ENCODE data around the gene ZNF155. TPM values are rescaled to one million over a fixed set of nuclear protein-coding genes. Genes with fewer than 3 reads are reported as not detected.
"Not testable (repeated sequence)": the region's sequence is repeated elsewhere in the genome, so short reads cannot be mapped to it uniquely, and the experiment has no call there.

Gene ZNF155
- 2.3 TPM for polyA plus RNA-seq

DNA sequence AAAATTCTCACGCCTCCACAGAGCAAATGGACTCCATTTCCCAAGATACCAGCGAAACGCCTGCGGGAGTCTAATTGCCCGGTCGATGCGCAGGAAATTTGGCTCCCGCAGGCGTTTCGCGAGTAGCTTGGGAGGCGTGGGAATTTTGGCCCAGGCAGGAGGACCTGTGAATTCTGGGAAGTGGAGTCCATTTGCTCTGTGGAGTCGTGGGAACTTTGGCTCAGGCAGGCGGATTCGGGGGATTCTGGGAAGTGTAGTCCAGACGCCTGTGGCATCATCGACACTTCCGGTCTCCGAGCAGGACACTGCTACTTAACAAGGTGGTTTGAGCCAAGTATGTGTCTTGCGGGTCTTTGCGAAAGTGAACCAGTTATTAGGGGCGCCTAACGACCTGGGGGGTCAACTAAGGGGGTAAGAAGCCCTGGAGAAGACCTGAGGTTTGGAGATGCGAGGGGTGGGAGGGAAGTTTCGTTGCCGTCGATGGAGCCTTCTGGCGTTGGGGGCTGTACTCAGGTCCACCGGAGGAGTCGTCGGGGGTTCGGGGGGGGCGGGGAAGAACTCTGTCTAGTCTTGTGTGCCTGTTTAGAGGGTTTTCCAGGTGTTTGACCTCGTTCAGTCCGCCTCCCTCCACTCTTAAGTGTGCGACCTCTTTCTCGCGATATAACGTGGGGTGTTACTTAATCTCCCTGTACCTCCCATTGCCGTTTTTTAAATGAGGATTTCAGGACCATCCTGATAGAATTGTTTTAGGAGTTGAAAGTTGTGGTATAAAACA lies at the start of gene ZNF155:
TSS of gene ZNF155 (plus strand) at position 277 of the 775 bp plus-strand sequence. CDS start 4,356 bp downstream, outside the sequence.
- peaks cover 0 to 15% (median 0%) of the 10 kb centered on the region in 3 donors for H3K9me3 Mint-ChIP-seq
- H3K4me1 Mint-ChIP-seq: peaks cover 0 to 12% (median 9%) of the 10 kb centered on the region in 3 donors
- H3K27me3 Mint-ChIP-seq: no peaks in the 10 kb centered on the region
- H3K4me3 Mint-ChIP-seq: peak within 1 kb of the TSS; percentile 94 to 99 (median 98)
- H3K36me3 Mint-ChIP-seq: peaks cover 11% of the 10 kb centered on the region
- peak within 1 kb of the TSS; percentile 42 to 97 (median 67) for H3K27ac Mint-ChIP-seq

DNA sequence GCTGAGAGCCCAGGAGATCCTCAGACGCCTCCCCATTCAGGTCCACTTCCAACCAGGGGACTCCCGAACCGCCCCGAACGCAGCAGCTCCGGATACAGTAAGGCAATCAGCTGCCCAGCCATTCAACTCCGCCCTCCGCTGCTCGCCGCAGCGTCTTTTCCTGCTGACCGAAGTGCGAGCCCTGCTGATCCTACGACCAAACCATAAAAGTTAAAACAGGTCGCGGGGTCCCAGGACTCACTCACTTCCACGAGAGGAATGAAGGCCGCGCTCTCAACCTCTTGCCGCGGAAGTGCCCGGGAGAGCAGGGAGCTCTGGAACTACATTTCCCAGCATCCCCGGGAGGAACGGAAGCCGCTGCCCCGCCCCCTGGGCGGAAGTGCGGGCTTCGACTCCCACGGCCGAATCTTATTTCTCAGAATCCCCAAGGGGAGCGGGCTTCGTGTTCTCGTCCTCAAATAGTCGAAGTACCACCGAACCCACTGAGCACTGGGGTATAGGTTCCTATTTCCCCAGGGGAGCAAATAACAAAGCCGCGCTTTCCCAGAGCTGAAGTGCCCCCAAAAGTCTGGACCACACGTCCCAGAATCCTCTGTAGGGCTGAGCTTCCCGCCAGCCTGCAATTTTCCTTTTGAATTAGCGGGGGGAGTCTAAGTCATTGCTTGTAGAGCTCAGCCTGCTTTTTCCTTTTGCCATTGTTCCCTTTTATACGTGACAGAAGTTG lies 48.8 kb upstream of the ZNF155 start, which contains the start of gene ZNF45:
TSS of gene ZNF45 (minus strand) at position 298 of the 724 bp plus-strand sequence. CDS start 13,097 bp downstream, outside the sequence.
- H3K27ac Mint-ChIP-seq: peak within 1 kb of the TSS; percentile 67 to 92 (median 86)
- peak within 1 kb of the TSS; percentile 93 to 99 (median 98) for H3K4me3 Mint-ChIP-seq
- peaks cover 12% of the 10 kb centered on the region for H3K36me3 Mint-ChIP-seq
- H3K4me1 Mint-ChIP-seq: peaks cover 11 to 22% (median 13%) of the 10 kb centered on the region in 3 donors
- H3K27me3 Mint-ChIP-seq: no peaks in the 10 kb centered on the region
- peaks cover under 1 to 8% (median 7%) of the 10 kb centered on the region in 3 donors for H3K9me3 Mint-ChIP-seq

DNA sequence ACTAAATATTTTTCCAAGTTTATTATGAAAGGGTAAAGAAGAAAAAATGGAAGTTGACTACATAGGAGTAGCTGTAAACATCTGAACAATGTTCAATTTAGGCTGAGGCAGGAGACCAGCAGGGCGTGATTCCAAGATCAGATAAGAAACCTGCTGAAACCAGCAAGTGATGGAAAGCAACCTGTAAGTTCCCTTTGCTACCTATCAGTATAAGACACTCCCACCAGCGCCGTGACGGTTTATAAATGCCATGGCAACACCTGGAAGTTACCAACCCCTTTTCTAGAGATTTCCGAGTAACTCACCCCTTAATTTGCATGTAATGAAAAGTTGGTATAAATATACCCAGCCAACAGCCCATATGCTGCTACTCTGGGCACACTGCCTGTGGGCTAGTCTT lies 47.8 kb upstream of the ZNF155 start:
- no peaks in the 10 kb centered on the region for H3K27me3 Mint-ChIP-seq
- H3K27ac Mint-ChIP-seq: peak overlapping the region in 1 of 3 donors; percentile 67
- peaks cover 8 to 18% (median 11%) of the 10 kb centered on the region in 3 donors for H3K4me1 Mint-ChIP-seq
- H3K36me3 Mint-ChIP-seq: peaks cover 9% of the 10 kb centered on the region
- H3K9me3 Mint-ChIP-seq: peaks cover 6 to 8% (median 7%) of the 10 kb centered on the region in 3 donors
- H3K4me3 Mint-ChIP-seq: peak overlapping the region; percentile 93 to 99 (median 98)

DNA sequence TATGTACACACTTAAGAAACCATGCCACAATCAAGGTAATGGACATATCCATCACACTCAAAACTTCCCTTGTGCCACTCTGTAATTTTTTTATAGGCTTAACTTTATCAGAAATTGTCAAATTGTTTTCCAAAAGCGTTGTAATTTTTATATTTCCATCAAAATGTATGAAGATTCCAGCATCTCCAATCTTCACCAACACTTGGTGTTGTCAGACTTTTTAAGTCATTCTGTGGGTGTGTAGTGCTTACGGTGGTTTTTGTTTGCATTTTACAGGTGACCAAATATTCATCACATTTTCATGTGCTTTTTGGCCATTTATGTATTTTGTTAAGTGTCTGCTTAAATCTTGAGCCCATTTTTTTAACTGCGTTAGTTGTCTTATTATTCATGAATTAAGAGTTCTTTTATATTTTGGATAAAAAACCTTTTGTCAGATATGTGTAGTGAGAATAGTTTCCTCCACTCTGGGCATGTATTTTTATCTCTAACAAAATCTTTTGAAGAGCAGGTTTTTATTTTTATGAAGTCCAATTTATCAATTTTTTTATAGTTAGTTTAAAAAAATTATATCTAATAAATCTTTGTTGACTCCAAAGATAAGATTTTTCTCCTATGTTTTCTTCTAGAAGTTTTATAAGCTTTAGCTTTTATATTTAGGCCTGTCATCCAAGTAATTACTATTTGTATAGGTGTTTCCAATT lies 44.3 kb upstream of the ZNF155 start:
- Mint-ChIP-seq H3K4me3 (no peak overlapping the region), H3K36me3 (peaks cover 6% of the 10 kb centered on the region), H3K27me3 (peaks cover 2% of the 10 kb centered on the region), H3K9me3 (peaks cover 11 to 19% (median 13%) of the 10 kb centered on the region in 3 donors), H3K27ac (no peak overlapping the region), H3K4me1 (peaks cover 0 to 11% (median 0%) of the 10 kb centered on the region in 3 donors)

DNA sequence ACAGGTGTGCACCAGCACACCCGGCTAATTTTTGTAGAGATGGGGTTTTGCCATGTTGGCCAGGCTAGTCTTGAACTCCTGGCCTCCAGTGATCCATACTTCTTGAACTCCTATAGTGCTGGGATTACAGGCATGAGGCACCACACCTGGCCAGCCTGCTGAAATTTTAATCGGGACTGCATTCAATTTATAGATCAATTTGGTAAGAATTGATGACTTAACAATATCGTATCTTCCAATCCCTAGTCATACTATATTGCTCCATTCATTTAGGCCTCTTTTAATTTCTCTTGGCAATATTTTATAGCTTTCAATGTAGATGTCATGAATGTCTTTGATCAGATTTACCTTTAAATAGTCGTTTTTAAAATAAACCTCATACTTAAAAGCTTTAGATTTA lies 43.3 kb upstream of the ZNF155 start:
- Mint-ChIP-seq H3K4me1 (peaks cover 0 to 1% (median 0%) of the 10 kb centered on the region in 3 donors), H3K9me3 (peaks cover 14 to 19% (median 16%) of the 10 kb centered on the region in 3 donors), H3K27me3 (peaks cover 2% of the 10 kb centered on the region)

DNA sequence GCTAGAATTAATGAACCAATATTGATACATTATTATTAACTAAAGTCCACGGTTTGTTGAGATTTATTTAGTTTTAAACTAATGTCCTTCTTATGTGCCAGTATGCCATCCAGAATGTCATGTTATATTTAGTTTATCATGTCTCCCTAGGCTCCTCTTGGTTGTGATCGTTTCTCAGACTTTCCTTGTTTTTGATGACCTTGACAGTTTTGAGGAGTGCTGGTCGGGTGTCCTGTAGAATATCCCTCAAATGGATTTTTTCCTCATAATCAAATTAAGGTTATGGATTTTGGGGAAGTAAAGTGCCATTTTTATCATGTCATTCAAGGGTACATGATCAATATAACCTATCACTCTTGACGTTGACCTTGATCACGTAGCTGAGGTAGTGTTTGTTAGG lies 42.8 kb upstream of the ZNF155 start:
- Mint-ChIP-seq H3K27me3 (peaks cover 2% of the 10 kb centered on the region), H3K36me3 (peaks cover 6% of the 10 kb centered on the region)

More for the DNA sequence above, 43.3 kb upstream of the ZNF155 start:
- H3K27ac Mint-ChIP-seq: no peak overlapping the region
- no peak overlapping the region for H3K4me3 Mint-ChIP-seq
- H3K36me3 Mint-ChIP-seq: peaks cover 6% of the 10 kb centered on the region

DNA sequence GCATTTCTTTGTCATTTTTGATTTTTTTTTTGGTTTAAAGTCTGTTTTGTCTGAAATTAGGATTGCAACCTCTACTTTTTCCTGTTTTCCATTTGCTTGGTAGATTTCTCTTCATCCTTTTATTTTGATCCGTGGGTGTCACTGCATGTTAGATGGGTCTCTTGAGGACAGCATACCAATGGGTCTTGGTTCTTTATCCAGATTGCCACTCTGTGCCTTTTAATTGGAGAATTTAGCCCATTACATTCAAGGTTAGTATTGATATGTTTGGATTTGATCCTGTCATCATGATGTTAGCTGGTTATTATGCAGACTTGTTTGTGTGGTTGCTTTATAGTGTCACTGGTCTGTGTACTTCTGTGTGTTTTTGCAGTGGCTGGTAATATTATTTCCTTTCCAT lies 36.6 kb upstream of the ZNF155 start:
- Mint-ChIP-seq H3K4me3 (peak overlapping the region in 1 of 4 donors; percentile 5), H3K4me1 (peaks cover 5 to 11% (median 7%) of the 10 kb centered on the region in 3 donors), H3K9me3 (peaks cover 30 to 44% (median 33%) of the 10 kb centered on the region in 3 donors)
- not testable (repeated sequence) for H3K27ac Mint-ChIP-seq, H3K27me3 Mint-ChIP-seq, H3K36me3 Mint-ChIP-seq

More for the DNA sequence above, 42.8 kb upstream of the ZNF155 start:
- H3K27ac Mint-ChIP-seq: no peak overlapping the region
- H3K4me1 Mint-ChIP-seq: no peaks in the 10 kb centered on the region
- peaks cover 19 to 21% (median 19%) of the 10 kb centered on the region in 3 donors for H3K9me3 Mint-ChIP-seq
- H3K4me3 Mint-ChIP-seq: no peak overlapping the region

DNA sequence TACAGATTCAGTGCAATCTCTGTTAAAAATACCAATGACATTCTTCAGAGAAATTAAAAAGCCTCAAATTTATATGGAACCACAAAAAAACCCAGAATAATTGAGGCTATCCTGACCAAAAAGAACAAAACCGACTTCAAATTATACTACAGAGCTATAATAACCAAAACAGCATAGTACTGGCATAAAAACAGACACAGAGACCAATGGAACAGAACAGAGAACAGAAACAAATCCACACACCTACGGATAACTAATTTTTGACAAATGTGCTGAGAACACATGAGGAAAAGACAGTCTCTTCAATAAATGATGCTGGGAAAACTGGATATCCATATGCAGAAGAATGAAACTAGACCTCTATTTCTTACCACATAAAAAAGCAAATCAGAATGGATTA lies 34.2 kb upstream of the ZNF155 start:
- not testable (repeated sequence) for H3K27me3 Mint-ChIP-seq, H3K36me3 Mint-ChIP-seq, H3K27ac Mint-ChIP-seq
- Mint-ChIP-seq H3K9me3 (peaks cover 32 to 38% (median 34%) of the 10 kb centered on the region in 3 donors), H3K4me3 (peak overlapping the region; percentile 47 to 81 (median 62)), H3K4me1 (peaks cover 5 to 11% (median 7%) of the 10 kb centered on the region in 3 donors)

DNA sequence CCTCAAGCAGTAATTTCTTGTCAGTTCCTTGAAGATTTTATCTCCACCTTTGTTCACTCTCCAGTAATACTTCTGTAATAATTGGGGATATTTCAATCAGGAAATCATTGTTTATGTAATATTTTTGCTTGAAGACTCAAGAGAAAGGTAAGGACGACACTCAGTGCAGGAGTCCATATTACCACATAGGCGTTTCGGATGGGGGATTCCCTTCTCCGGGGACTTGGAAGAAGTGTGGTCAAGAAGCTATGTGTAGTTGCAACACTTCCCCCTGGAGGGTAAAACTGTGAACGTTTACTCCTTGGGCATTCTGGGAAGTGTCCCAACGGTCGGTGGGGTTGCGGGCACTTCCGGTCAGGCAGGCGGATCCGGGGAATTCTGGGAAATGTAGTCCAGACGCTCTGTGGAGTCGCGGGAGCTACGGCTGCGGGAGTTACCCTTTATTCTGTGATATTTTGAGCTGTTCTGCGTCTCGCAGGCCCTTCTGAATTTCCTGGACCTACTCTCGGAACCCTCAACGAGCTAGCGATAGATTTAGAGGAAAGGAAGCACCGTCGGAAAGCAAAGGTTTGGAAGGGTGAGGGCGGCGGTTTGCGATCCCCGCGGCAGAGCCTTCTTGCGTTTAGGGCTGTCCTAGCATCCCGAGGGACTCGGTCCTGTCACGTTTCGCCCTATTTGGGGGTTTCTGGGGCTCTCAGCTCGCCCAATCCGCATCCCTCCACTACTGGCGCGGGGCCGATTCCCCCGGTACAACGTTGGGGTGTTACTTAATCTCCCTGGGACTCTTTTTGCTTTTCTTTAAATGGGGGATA lies 32.9 kb upstream of the ZNF155 start, which contains the start of gene ZNF221:
TSS of gene ZNF221 (plus strand) at position 395 of the 812 bp plus-strand sequence. CDS start 11,499 bp downstream, outside the sequence.
- peak within 1 kb of the TSS in 2 of 3 donors; percentile 78 to 81 for H3K27ac Mint-ChIP-seq
- H3K4me3 Mint-ChIP-seq: peak within 1 kb of the TSS; percentile 95 to 99 (median 98)
- H3K27me3 Mint-ChIP-seq: peaks cover 5% of the 10 kb centered on the region
- peaks cover 25 to 38% (median 34%) of the 10 kb centered on the region in 3 donors for H3K9me3 Mint-ChIP-seq
- H3K36me3 Mint-ChIP-seq: peaks cover 6% of the 10 kb centered on the region
- peaks cover 5 to 11% (median 7%) of the 10 kb centered on the region in 3 donors for H3K4me1 Mint-ChIP-seq

DNA sequence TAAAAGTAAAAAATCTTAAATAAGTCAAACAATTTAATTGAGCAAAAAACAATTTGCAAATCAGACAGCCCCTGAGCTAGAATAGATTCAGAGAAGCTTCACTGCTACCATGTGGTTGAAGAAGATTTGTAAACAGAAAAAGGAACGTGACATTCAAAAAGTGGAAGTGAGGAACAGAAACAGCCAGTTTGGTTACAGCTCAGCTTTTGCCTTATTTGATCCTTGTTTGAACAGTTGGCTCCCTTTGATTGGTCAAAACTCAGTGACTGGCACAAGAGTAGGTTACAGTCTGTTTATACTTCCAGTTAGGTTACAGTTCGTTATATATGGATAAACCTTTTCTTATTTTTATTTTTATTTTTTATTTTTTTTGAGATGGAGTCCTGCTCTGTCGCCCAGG lies 27.2 kb upstream of the ZNF155 start:
- H3K27me3 Mint-ChIP-seq: no peaks in the 10 kb centered on the region
- H3K36me3 Mint-ChIP-seq: peaks cover 8% of the 10 kb centered on the region
- peaks cover 0 to 3% (median 2%) of the 10 kb centered on the region in 3 donors for H3K4me1 Mint-ChIP-seq
- no peak overlapping the region for H3K27ac Mint-ChIP-seq
- H3K9me3 Mint-ChIP-seq: peaks cover 18 to 32% (median 19%) of the 10 kb centered on the region in 3 donors
- H3K4me3 Mint-ChIP-seq: no peak overlapping the region

DNA sequence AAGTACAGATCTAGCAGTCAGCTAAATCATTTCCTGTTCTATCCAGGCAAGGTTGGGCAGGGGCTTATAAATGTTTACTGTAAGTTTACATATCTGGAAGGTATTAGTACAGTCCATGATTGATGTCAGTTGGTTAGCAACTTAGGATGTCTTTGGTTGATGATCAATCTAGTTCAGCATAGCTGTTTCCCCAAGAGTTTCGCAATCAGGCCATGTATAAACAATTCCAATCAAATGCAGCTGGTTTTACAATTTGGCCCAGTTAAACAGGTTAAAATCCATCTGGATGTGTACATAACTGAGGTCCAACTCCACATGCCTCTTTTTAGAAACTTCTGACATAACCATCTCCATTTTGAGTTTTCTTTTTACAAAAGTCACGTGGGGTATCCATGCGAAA lies 26.1 kb upstream of the ZNF155 start:
- no peak overlapping the region for H3K27ac Mint-ChIP-seq
- peaks cover 16 to 40% (median 18%) of the 10 kb centered on the region in 3 donors for H3K9me3 Mint-ChIP-seq
- no peaks in the 10 kb centered on the region for H3K27me3 Mint-ChIP-seq
- H3K4me1 Mint-ChIP-seq: no peaks in the 10 kb centered on the region
- H3K4me3 Mint-ChIP-seq: no peak overlapping the region
- peaks cover 5% of the 10 kb centered on the region for H3K36me3 Mint-ChIP-seq

DNA sequence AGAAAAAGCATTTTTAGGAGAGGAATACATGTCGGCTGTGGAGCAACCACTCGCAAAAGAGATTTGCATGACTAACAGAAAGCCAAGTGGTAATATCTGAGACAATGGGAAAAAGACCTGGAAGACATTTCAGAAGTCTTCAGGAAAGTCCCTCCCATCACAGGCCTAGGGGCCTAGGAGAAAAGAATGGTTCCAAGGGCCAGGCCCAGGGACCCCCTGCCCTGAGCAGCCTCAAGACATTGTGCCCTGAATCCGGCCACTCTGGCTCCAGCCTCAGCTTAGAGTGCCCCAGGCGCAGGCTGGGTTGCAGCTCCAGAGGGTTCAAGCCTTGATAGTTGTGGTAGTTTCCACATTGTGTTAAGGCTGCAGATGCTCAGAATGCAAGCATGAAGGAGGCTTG lies 23.6 kb upstream of the ZNF155 start:
- no peaks in the 10 kb centered on the region for H3K4me1 Mint-ChIP-seq
- no peak overlapping the region for H3K4me3 Mint-ChIP-seq
- no peak overlapping the region for H3K27ac Mint-ChIP-seq
- H3K9me3 Mint-ChIP-seq: peaks cover 21 to 47% (median 26%) of the 10 kb centered on the region in 3 donors
- H3K27me3 Mint-ChIP-seq: no peaks in the 10 kb centered on the region
- peaks cover 9% of the 10 kb centered on the region for H3K36me3 Mint-ChIP-seq

DNA sequence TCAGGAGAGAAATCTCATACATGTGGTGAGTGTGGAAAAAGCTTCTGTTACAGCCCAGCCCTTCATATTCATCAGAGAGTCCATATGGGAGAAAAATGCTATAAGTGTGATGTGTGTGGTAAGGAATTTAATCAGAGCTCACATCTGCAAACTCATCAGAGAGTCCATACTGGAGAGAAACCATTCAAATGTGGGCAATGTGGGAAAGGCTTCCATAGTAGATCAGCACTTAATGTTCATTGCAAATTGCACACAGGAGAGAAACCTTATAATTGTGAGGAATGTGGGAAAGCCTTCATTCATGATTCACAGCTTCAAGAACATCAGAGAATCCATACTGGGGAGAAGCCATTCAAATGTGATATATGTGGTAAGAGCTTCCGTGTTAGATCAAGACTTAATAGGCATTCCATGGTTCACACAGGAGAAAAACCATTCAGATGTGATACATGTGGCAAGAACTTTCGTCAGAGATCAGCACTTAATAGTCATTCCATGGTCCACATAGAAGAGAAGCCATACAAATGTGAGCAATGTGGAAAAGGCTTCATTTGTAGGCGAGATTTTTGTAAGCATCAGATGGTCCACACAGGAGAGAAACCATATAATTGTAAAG lies 17.8 kb upstream of the ZNF155 start:
- Mint-ChIP-seq H3K27ac (no peak overlapping the region), H3K27me3 (no peaks in the 10 kb centered on the region), H3K9me3 (peaks cover 34 to 55% (median 48%) of the 10 kb centered on the region in 3 donors), H3K4me1 (no peaks in the 10 kb centered on the region), H3K36me3 (peaks cover 8% of the 10 kb centered on the region), H3K4me3 (no peak overlapping the region)
